ENCODE data around the gene MAL. TPM values are rescaled to one million over a fixed set of nuclear protein-coding genes. Genes with fewer than 3 reads are reported as not detected.

Gene MAL
- total and polyA plus RNA-seq, 2 of the 4 experiments (the other 2 are of a cell fraction): not detected

DNA sequence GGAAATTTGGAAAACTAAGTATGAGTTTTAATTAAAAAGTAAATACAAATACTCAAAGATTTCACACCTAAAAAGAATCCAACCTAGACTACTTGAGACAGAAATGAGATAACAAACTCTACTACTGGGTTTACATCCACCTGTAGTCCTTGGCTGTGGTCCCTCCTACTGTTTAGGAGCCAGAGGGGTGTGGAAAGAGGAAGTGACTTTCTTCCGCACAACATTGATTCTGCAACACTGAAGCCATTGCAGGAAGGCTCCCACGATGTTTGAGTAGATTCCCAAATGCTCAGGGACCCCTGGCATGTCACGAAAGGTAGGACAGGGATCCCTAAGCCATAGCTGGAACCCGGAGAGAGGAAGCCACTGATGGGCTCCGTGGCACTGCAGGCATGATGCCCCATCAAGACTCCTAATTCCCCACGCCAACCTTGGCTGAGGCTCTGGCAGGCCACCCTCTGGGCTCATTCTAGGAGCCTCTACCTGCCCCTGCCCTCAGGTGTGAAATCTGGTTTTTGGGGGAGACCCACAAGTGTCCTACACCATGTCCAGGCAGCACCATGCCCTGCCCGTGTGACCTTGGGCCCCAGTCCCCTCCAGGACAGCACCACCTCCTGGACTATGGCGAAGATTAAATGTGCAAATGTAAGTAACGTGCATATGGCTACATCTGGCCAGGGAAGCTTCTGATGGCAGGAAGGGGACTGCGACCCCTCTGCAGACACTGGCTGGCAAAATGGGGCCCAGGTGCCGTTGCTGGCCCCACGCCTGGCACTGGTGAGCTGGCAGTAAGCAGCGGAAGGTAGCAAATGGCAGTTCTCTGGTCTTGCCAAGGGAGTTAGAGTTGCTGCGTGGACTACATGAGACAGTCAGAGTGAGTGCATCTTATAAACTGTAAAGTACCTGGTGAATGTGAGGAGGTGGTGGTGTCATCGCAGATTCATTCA is 38.2 kb upstream of the MAL start:
- no peak overlapping the region for H3K18ac ChIP-seq (ENCODE audit: low read depth, low read length)
- in situ Hi-C loops (cut with MboI; ENCODE audit: low sequenced_read_pairs) (no loop called here), dilution Hi-C loops (cut with HindIII; ENCODE audit: low sequenced_read_pairs, unreplicated experiment) (no loop called here), intact Hi-C loops (cut with micrococcal nuclease) (no loop called here)
- no peaks in the 10 kb centered on the region for H4K20me1 ChIP-seq (ENCODE audit: insufficient read depth, low read length)
- DNase-seq (no peak), ATAC-seq (ENCODE audit: low read depth) (no peak)
- WGBS, 2 experiments (ENCODE audit: extremely low coverage in 2 of 2, insufficient read length in 1 of 2): 47% methylated on average over 2 of the region's 15 CpGs; no CpG with 5 or more reads in 1 of the 2 experiments
- no peak overlapping the region for H2BK15ac ChIP-seq (ENCODE audit: low read depth, low read length)
- ChIA-PET CTCF (interaction anchor here (0.9 to 1.1 kb wide), 3 partner anchors 9 to 14 kb away, joined by 3 to 4 read pairs (median 3); no protein-coding TSS in a partner anchor), POLR2A (ENCODE audit: unreplicated experiment) (no interaction called here)
- no peak overlapping the region for H2AK5ac ChIP-seq (ENCODE audit: low read depth, low read length)
- no peak overlapping the region for H3K9ac ChIP-seq (ENCODE audit: low read depth, low read length)
- no peak overlapping the region for H3K56ac ChIP-seq (ENCODE audit: extremely low read depth, insufficient read depth, low read length)
- no peak overlapping the region for H3K4me3 ChIP-seq (ENCODE audit: insufficient read depth, low read depth, low read length)
- H2AFZ ChIP-seq (replicated peaks; ENCODE audit: low read length, poor library complexity): no peak overlapping the region
- no TSS peak for BruUV-seq (replicated peaks)
- H3K9me3 ChIP-seq (ENCODE audit: control insufficient read depth, insufficient read depth, low read length): no peaks in the 10 kb centered on the region
- H2BK5ac ChIP-seq (ENCODE audit: low read depth, low read length, poor library complexity, severe bottlenecking): no peak overlapping the region
- no peak overlapping the region for H3K4me2 ChIP-seq (ENCODE audit: low read depth, low read length)
- no peak overlapping the region for H4K5ac ChIP-seq (ENCODE audit: low read depth, low read length)
- H2BK20ac ChIP-seq (ENCODE audit: low read depth, low read length): no peak overlapping the region
- no peak overlapping the region for H3K4ac ChIP-seq (ENCODE audit: low read depth, low read length)
- no peaks in the 10 kb centered on the region for H3K9me1 ChIP-seq (ENCODE audit: insufficient read depth, low read length)
- H3K4me1 ChIP-seq (ENCODE audit: control insufficient read depth, insufficient read depth, low read length): no peaks in the 10 kb centered on the region
- H3K79me1 ChIP-seq (ENCODE audit: low read depth in 1 of 2, low read length in 2 of 2): no peaks in the 10 kb centered on the region
- H4K8ac ChIP-seq (ENCODE audit: low read depth in 2 of 2, low read length in 2 of 2): no peak overlapping the region
- H3K27ac ChIP-seq (ENCODE audit: insufficient read depth, low read length): no peak overlapping the region
- H2BK120ac ChIP-seq (ENCODE audit: low read depth, low read length): no peak overlapping the region
- H2AK9ac ChIP-seq (replicated peaks; ENCODE audit: low read depth, low read length, poor library complexity): no peak overlapping the region
- TF ChIP-seq MAZ (IDR thresholded peaks at IDR 0.05; ENCODE audit: borderline replicate concordance, low read depth, low read length) (no peak), RAD21 (IDR thresholded peaks at IDR 0.05; ENCODE audit: low read length) (no peak), RCOR1 (IDR thresholded peaks at IDR 0.05; ENCODE audit: insufficient replicate concordance, low read length) (no peak), FOS (IDR thresholded peaks at IDR 0.05; ENCODE audit: low read depth, low read length) (no peak), CEBPB (IDR thresholded peaks at IDR 0.05; ENCODE audit: low read depth, low read length) (no peak), CHD1 (IDR thresholded peaks at IDR 0.05; ENCODE audit: low read depth, low read length) (no peak)
- TF ChIP-seq, protein P1, sequence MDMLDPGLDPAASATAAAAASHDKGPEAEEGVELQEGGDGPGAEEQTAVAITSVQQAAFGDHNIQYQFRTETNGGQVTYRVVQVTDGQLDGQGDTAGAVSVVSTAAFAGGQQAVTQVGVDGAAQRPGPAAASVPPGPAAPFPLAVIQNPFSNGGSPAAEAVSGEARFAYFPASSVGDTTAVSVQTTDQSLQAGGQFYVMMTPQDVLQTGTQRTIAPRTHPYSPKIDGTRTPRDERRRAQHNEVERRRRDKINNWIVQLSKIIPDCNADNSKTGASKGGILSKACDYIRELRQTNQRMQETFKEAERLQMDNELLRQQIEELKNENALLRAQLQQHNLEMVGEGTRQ (IDR thresholded peaks at IDR 0.05; ENCODE audit: low read depth, low read length): no peak
- TF ChIP-seq, protein P2, sequence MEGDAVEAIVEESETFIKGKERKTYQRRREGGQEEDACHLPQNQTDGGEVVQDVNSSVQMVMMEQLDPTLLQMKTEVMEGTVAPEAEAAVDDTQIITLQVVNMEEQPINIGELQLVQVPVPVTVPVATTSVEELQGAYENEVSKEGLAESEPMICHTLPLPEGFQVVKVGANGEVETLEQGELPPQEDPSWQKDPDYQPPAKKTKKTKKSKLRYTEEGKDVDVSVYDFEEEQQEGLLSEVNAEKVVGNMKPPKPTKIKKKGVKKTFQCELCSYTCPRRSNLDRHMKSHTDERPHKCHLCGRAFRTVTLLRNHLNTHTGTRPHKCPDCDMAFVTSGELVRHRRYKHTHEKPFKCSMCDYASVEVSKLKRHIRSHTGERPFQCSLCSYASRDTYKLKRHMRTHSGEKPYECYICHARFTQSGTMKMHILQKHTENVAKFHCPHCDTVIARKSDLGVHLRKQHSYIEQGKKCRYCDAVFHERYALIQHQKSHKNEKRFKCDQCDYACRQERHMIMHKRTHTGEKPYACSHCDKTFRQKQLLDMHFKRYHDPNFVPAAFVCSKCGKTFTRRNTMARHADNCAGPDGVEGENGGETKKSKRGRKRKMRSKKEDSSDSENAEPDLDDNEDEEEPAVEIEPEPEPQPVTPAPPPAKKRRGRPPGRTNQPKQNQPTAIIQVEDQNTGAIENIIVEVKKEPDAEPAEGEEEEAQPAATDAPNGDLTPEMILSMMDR (conservative IDR thresholded peaks at IDR 0.05; ENCODE audit: low read depth, low read length): no peak
- H3K27me3 ChIP-seq (ENCODE audit: control insufficient read depth, insufficient read depth, low read length): peaks cover 13% of the 10 kb centered on the region
- H3K23ac ChIP-seq (ENCODE audit: low read depth, low read length): no peak overlapping the region
- no peaks in the 10 kb centered on the region for H3K36me3 ChIP-seq (ENCODE audit: control insufficient read depth, insufficient read depth, low read length)
- no peak overlapping the region for H4K91ac ChIP-seq (ENCODE audit: insufficient read depth, low read depth, low read length)
- H3K14ac ChIP-seq (replicated peaks; ENCODE audit: low read depth, low read length): no peak overlapping the region

Measured in IMR-90 (cell line).